22Rv1 (cell line): ENCODE data around the gene UBE3C.

Experiments
- H3K27ac ChIP-seq: fragments of 450-650 bp; 2 replicates; pipeline ENCODE4 v1.5.1; 2017
- CTCF ChIP-seq: fragments of 450-650 bp; IDR thresholded peaks from 2 replicates; pipeline ENCODE4 v1.5.1; 2017; ENCODE audit warnings: mild to moderate bottlenecking
- ZFX ChIP-seq: fragments of 450-650 bp; IDR thresholded peaks from 2 replicates; pipeline ENCODE4 v1.6.1; 2017; ENCODE audit warnings: antibody characterized with exemption, borderline replicate concordance

The UBE3C gene

GRCh38 chr7:157132796-157133195, 5.9 kb upstream of the UBE3C start:
- H3K27ac ChIP-seq: no peak overlapping the region
- no peak for TF ChIP-seq ZFX
- TF ChIP-seq CTCF: no peak

GRCh38 chr7:157133304-157133703, 5.4 kb upstream of the UBE3C start:
- no peak overlapping the region for H3K27ac ChIP-seq
- TF ChIP-seq CTCF: no peak
- TF ChIP-seq ZFX: no peak

GRCh38 chr7:157136372-157136771, 2.4 kb upstream of the UBE3C start:
- H3K27ac ChIP-seq: peak overlapping the region; percentile 99
- TF ChIP-seq ZFX: no peak
- TF ChIP-seq CTCF: 0 out of 2 replicates have a peak, but pooled peaks have one; percentile 17

GRCh38 chr7:157138101-157138423, 664 bp upstream of the UBE3C start:
- peak overlapping the region; percentile 99 for H3K27ac ChIP-seq
- no peak for TF ChIP-seq ZFX
- TF ChIP-seq CTCF: no peak

GRCh38 chr7:157139111-157139809, 534 bp downstream of the UBE3C start:
- peak overlapping the region; percentile 99 for H3K27ac ChIP-seq
- no peak for TF ChIP-seq ZFX
- TF ChIP-seq CTCF: no peak; the same call in 1 of the 2 replicates

- H3K27ac ChIP-seq: peak overlapping the region; percentile 99
- no peak for TF ChIP-seq ZFX
- no peak for TF ChIP-seq CTCF
These were observed 1.2 kb downstream of the UBE3C start for GRCh38 chr7:157139810-157140510.

- no peak overlapping the region for H3K27ac ChIP-seq
These were observed 1.8 kb downstream of the UBE3C start for GRCh38 chr7:157140511-157140905.

More at GRCh38 chr7:157140511-157140905, 1.8 kb downstream of the UBE3C start:
- TF ChIP-seq ZFX (no peak), CTCF (no peak)
